ENCODE measurements around the gene KCNQ1OT1.

Gene KCNQ1OT1

DNA sequence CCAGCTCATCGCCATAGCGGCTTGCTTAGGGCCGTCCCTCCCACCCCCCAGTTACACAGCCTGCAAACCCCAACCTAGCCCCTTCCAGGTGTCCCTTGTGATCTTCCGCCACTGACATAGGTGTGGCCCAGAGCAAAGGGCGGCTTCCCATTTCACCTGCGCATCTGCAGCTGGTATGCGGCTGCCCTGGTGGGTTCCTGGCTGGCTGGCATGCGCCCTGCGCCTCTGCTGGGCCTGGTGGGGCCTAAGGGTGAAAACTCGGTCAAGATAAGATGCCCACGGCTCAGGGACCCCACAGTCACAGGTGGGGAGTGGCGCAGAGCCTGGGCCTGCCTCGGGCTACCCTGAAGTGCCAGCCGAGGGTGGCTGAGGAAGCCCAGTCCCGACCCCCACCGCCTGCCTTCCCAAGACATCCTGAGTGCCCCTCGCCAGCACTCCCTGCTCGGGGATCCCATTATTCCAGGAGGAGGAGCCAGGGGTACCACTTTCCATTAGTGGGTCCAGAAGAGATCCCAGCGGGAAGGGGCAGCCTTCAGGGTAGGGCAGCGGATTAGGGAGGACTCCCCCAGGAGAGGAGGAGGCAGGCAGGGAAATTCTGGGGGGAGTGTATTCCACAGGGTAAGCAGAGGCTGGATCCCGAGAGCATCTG lies 36.9 kb upstream of the KCNQ1OT1 start:
- DNase-seq = no peak

DNA sequence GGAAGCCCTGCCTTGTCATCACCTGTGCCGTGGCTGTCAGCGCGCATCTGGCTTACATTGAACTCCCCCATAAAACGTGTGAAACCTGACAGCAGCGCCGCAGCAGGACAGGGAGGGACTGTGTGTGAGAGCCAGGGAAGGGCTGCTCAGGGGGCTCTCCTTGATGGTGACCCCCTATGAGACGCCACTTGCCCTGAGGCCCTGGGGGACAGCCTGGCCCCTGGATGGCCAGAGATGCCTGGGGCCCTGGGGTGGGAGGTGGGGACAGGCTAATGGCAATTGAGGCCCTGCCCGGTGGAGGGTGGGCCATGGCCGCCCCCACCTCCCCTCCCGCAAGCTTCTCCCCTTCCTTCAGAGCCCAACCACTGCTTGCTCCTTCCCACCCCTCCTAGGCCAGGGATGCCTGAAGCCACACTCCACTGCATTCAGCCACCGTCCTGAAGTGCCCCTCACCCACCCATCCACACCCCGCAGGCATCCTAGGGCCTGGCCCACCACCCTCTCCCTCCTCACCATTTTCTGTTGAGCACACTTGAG lies 35.3 kb upstream of the KCNQ1OT1 start:
- no peak for DNase-seq

DNA sequence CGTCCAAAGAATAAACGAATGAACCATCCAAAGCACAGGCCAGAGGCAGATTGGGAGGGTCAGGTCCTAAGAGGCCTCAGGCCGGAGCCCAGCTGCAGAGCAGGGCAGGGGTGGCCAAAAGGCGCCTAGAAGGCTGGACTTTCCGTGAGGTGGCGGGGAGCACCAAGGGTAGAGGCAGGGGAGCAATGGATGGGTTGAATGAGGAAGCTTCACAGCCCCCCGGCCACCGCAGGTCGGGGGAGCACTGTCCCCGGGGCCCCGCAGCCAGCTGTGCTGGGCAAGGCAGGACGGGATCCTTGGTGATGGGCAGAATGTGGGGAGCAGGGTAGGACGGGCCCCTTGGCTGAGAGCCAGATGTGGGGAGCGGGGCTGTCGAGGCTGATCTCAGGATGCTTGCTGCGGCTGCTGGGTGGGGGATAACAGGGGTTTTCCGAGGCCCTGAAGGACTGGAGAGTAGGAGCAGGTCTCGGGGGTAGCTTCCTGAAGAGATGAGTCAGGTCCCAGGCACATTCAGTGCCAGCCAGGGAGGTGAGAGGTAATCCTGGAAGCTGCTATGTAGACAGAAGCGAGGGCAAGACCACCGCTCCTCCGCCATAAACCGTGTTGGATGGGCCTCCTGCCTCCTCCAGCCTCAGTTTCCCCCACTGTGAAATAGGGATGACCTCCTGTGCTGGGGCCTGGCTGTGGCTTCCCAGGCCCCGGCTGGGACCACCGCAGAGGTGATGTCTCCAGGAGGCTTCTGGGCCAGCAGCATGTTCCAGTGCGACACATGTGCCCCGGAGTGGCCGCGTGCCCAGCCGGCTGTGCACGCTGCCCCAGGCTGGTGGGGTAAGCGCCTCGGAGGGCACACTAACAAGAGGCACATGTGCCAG lies 34.6 kb upstream of the KCNQ1OT1 start:
- DNase-seq = no peak

DNA sequence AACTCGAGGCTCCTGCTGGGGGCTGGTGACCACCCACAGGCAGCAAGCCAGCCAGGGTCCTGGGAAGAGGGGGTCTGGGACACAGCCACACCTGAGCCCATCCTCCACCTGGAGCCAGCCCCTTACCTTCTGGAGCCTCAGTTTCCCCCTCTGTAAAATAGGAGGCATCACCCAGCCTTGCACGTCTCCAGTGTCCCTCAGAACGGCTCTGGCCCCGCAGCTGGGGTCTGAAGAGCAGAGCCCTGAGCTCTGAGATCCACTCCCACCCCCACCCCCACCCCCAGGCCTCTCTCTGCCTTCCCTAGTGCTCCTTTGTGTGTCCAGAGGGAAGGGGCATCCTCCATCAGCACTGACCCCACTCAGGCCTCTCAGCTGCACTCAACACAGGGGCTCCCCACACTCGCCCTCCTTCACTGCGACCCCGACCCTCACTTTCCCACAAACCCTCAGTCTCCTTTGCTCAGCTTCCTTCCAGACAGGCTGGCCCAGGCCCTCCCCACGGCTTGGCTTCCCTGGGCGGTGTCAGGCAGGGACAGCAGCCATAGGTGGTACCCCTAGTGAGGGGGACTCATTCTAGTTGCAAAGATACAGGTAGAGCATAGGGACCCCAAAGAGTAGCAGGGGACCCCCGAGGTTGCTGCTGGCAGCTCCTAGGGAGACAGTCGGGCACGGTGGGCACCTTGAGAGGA lies 33.3 kb upstream of the KCNQ1OT1 start:
- no peak for DNase-seq

DNA sequence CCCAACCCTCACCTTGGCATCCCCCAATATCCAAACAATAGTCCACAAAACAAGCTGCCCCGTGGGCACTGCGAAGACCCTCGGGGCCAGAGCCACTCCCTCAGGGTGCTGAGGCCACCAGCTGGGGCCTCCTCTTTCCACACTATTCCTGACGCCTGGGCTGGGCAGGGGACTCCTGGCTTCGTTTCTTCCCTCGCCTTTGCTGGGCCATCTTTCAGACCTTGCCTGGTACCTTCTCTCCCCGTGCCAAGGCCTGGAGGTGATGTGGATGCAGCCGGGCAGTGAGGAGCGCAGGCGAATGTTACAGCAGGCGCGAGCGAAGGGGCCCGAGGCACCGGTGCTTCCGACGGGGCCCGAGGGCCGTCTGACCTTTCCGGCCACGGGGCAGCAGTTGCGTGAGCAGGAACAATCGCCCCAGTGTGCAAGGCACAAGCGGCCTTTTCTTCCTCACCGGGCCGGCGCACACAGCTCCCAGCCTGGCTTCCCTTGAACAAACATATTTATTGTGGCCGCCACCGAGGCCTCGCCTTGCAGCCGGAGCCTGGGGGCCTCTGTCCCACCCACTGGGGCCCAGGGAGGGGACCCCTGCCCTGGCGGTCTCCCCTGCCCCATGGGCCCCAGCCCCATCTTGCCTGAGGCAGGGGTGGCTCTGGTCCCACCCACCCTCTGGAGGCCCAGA lies 32.6 kb upstream of the KCNQ1OT1 start:
- DNase-seq = no peak

DNA sequence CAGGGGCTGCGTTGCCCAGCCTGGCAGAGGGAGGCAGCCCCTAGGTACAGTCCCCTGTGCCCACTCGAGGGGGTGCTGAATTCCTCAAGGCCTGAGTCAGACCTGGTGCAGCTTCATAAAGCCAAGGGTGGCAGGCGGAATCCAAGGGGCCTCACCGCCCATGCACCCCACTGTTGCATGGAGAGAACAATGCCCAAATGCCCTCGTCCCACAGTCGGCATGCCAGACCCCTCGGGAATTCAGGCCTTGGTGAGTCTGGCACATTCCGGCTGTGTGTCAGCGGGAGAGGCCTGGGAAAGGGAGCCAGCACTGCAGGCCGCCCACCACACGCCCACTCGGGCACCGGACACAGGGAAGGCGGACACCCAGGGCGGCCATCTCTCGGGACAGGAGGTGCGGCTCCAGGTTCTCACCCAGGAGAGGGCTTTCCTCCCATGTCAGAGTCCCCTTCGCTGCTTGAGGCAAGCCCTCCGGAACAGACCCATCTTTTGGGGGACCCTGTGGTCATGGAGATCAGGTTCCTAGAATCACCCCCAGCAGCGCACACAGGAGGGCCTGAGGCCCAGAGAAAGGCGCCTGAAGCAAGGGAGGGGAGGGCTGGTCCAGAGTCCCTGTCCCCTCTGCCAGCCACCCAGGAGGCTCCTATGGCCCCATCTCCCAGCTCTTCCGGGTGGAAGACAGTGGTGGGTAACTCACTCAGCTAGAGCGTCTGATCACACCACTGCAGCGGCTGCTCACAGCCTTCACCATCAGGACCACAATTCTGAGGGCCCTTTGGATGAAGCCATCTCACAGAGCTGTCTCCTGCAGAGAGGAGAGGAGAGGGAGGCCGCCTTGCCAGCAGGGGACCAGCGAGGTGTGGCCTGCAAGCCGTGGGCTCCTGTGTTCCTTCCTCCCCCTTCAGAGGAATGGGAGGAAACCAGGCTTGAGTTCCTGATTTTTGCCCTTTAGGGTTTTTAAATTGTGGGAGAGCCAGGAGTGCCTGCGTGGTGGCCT lies 31.6 kb upstream of the KCNQ1OT1 start:
- DNase-seq = no peak

DNA sequence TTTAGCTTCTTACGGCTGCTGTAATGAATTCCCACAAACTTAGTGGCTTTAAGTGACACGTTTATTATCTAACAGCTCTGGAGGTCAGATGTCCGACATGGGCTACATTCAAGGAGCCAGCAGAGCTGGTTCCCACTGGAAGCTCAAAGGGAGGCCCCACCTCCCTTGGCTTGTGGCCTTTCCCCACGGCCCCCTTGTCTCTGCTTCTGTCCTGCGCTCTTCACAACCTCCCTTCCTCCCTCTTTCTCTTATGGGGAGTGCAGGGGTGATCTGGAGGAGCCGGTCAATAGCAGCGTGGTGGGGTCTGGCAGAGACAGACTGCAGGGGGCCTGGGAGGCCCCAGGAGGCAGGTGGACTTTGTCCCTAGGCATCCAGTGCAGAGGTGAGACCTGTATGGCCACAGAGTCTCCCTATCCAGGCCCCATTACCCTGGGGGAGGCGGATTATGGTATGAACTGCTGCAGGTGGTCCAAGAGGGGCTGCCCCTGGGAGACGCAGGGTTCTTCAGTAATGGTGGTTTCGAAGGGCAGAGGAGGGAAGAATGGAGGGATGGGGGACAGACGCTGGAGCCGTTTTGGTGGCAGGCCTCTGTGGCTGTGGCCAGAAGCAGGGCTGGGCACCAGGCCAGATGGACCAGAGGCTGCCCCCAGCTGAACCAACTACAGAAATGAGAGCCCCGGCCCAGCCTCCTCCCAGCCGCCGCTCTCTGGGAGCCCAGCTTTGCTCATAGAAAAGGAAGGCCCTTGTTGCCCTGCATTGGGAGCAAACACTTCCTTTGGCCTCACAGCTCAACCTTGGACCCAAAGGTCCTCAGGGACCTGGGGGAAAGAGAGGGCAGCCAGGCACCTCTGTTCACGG lies 30.7 kb upstream of the KCNQ1OT1 start:
- DNase-seq = no peak

DNA sequence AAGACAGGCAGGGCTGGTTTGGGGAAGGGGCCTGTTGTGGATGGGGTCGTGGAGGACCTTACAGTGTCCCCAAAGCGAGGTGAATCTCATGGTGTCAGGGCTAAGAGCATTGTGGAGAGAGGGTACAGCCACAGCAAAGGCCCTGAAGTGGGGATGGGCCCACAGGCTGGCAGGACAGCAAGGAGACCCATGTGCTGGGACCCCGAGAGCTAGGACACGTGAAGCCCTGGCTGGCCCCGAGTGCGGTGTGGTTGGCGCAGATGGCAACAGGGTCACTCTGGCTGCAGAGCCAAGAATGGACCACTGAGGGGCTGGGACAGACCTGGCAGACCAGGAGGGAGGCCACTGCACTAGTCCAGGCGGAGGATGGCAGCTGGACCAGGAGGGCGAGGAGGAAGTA lies 30.0 kb upstream of the KCNQ1OT1 start:
- no peak for DNase-seq

DNA sequence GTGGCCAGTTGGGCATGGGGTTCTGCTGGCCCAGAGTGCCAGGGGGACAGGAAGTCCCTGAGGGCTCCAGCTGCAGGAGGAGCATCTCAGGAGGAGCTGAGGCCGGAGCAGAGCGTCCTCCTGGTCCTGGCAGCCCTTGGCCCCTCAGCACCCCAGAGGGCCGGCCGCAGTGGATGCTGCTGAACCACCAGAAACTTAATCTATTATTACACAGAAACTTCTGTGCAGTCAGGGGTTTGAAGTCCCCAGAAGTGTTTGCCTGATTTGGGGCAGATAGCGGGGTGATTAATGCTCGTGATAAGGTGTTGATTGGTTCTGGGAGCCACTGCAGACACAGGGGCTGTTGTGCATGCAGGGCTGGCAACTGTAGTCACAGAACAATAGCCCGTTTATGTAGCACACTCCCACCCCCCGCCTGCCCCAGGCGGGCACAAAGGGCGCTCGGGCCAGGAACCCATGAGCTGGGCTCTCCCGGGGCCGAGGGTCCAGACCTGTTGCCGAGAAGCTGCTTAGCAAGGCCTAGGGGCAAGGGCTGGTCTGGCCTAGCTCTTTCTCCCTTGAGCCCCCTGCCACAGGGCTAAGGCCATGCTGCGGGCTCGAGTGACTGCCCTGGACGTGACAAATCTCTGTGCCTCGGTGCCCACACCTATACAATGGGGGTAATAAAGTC lies 29.0 kb upstream of the KCNQ1OT1 start:
- DNase-seq = no peak

DNA sequence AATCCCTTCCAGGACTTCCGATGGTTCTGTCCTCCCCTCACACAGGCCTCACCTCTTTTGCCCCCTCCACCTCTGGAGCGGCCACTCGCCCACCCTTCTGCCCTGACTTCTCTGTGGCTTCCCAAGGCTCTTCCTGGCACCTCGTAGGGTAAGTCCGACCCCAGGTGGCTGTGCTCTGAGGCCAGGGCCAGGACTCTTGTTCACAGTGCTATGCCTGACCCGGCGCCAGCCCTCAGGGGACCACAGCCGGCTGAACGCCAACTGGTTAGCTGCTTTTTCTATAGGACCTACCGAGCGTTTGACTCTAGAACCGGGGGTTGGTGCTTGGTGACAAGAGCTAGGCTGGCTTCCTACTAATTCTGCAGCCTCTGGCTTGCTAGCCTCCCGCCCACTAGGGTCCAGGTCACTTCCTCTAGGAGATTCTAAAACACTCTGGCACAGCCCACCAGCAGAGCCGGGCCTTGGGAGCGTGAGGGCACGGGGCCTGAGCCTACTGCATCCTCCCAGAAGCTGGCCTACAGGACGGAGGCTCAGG lies 28.4 kb upstream of the KCNQ1OT1 start:
- DNase-seq = no peak

DNA sequence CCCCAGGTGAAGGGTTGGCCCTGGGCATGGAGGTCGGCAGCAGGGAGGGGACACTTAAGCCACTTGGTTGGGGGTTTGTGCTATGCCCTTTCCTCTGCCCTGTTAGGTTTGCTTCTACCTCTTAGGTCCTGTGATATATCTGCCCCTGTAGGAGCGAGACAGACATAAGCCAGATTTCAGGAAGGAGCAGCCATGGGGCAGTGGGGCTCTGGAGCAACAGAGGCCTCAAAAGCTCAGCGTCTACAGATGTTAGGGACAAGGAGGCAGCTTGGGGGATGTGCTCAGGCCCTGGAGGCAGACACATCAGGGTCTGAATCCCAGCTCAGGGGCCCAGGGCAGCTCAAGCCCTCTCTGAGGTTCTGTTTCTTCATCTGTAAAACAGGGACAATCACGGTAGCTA lies 27.2 kb upstream of the KCNQ1OT1 start:
- no peak for DNase-seq

DNA sequence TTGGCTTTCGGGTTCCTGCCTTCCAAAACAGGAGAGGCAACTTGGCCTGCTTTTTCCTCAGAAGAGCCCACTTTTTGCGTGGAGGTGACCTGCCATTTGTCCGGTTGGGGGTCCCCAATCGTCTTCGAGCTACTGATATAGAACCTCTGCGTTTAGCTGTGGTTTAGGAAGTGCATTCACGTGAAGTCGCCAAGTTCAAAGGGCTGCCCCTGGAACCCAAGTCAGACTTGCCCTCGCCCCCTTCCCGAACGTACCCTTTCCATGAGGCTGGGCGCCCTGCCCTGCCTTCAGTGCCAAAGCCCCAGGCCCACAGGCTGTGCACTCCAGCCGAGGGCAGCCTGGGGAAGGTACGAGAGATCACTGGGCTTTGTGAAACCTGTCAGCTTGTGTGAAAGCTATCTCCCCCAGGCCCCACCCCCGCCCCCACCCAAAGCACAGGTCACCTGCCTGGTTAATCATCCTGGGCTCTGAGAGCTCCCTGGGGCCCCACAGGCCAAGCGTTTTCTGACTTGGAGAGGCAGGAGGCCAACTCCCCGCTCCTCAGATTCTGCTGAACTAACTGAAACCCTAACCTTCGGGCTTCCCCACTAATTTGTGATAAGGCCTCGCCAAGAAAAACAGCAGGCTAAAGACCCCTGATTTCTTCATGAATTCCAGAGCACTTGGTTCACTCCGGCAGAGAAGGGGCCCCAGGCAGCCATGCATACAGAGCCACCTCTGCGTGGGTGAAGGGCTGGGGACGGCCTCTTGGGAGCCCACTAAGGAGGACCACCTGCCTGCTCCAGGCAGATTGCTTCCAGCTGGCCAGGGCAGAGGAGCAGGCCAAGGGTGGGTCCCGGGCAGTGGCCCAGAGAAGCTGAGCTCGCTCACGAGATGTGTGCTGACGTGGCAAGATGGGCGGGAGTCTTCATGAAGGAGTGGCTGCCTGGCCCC lies 25.8 kb upstream of the KCNQ1OT1 start:
- no peak for DNase-seq

DNA sequence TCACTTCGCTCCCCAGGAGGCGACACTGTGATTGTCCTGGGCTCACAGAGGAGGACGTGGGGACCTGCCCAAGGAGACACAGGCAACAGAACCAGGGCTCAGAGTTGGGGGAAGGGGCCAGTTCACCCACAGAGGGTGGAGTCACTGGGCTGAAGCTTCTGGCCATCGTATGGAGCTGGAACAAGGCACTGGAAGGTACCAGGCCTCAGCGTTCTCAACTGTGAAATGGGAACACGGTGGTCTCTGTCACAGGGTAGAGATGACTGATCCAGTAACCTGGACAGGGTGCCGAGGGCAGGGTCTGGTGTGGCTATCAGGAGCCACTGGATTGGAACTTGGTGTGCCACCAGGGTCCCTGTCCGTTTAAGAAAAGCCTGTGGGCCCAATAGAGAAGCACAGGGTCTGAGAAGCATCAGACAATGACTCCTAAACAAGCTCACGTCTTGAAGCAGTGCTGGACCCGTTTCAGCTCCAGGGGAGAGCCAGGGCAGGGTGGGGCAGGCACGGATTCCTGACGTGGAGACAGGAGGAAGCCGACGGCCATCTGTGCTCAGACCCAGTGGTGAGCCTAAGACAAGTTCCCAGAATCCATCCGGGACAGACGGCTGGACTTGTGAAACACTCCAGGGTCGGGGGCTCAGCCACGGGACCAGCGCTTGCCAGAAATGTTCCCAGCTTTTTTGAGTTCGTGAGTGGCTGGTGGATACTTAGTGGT lies 25.0 kb upstream of the KCNQ1OT1 start:
- DNase-seq = no peak

DNA sequence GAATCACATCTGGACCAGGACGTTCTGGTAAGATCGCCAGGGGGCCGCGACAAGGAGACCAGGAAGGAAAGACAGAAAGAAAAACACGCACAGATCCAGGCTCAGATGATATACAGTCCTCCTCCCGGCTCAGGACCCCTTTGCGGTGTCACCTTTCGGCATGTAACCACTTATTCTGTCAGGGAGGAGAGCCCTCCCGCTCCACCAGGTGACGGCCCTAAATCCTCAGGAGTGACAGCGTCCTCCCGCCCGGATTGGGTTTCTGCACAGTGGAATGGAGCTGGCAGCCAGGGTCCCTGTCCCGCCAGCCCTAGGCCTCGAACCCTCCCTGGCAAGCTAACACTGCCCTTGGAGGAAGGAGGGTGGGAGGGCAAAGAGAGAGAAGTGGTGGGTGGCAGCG lies 24.3 kb upstream of the KCNQ1OT1 start:
- no peak for DNase-seq

DNA sequence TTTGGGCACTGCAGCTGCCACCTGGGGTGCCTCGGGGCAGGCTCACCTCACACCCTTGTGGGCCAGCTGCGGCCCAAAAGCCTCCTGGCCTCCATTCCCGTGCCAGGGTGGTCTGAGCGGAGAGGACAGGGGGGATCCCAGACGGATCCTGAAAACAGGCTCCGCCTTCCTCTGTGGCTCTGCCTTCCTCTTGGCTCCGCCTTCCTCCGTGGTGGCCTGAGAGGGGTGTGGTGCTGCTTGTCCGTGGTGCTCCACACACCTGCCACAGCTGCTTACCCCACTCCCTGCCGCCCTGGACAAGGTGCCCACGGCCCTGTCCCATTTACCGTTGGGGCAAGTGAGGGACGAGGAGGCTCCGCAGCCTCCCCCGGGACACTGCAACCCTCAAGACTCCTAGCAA lies 23.2 kb upstream of the KCNQ1OT1 start:
- no peak for DNase-seq

DNA sequence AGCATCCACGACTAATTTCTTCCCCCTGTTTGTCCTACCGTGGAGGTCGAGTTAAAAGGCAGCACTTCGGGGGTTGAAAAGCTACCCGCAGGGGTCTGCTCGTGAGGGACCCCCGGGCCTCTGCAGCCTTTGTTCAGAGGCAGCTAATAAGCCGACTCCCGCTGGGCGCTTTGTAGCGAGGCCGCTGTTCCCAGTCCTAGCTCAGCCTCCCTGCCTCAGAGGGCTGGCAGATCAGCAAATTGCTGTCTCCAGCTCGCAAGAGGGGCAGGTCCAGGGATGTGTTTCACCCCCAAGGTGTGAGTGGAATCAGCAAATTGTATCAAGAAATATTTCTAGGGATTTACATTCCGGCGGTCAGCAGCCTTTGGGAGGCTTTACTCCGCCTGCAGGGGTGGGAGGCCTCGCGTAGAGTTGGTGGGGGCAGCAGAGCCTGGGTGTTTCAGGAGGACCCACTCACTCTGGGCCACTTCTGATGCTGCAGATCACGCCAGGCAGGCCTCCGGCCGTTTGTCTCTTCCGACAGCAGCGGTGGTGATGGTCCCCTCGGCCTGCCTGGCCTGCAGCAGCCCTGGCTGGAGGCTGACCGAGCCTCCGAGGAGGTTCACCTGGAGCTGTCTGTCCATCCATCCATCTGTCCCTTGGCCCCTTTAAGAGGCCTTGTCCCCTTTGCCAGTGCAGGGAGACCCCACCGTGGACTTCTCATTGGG lies 21.6 kb upstream of the KCNQ1OT1 start:
- DNase-seq = no peak

DNA sequence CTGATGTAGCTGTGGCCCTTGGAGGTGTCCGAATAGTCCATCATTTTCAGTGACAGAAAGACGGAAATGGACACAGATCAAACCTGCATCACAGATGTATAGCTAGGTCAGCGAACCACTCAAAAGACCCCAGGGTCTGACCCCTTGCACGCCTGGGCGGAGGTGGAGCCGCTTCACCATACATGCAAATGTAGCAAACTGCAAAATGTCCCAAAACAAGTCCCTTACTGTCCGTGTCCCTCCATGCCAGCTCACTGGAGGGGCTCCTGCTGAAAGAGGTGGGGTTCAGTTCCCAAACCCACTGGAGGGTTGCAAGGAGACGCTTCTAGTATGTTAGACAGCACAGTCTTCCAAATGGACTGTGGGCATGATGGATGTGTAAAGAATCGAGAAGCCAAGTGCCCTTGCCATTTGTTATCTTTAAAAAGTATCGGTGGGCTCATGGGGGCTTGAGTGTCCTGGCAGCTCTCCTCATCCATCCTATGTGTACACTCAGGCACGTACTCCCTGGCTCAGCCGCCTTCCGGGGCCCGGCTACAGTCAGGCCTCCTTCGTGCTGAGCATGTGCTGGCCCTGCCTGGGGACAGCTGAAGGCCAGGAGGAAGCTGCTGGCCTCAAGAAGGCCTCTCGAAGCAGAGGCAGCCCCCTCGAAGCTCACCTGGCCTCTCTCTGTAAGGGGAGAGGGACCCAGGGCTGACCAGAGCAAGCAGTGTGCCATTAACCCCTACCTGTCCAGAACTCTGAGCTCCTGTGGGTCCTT lies 20.2 kb upstream of the KCNQ1OT1 start:
- no peak for DNase-seq

Measured in RPMI8226 (cell line).